GM13976 (cell line): ENCODE results near the gene CCNL2.
A peak's percentile ranks its signal among the peaks of the same experiment; 100 is the strongest.

Source experiments
- DNase-seq: peaks from one replicate; pipeline ENCODE4 v3.0.0; 2012; ENCODE audit warnings: low spot score
- CTCF ChIP-seq: IDR thresholded peaks from 2 replicates; pipeline ENCODE4 v1.5.1; 2012; ENCODE audit warnings: borderline replicate concordance, mild to moderate bottlenecking; ENCODE audit not compliant: insufficient read depth; ENCODE audit errors: extremely low read depth, missing control alignments, control extremely low read depth
- in situ Hi-C: fragments of 300-500 bp; cut with MboI; formaldehyde crosslinking; loops from one replicate; pipeline ENCODE4 v1.12.0; 2022; ENCODE audit warnings: low sequenced_read_pairs, mixed read lengths, inconsistent platforms; ENCODE audit not compliant: unreplicated experiment

CCNL2 gene

GRCh38 chr1:1434824-1435105 is 35.6 kb upstream of the CCNL2 start:
- TF ChIP-seq CTCF, result no peak

GRCh38 chr1:1434131-1434823 is 35.1 kb upstream of the CCNL2 start:
- in situ Hi-C loops, result no loop called here
- TF ChIP-seq CTCF, result no peak
- peak; percentile 40 for DNase-seq

More at GRCh38 chr1:1434824-1435105, 35.6 kb upstream of the CCNL2 start:
- DNase-seq, result peak; percentile 38
- in situ Hi-C loops, result no loop called here

GRCh38 chr1:1433804-1434130 is 34.6 kb upstream of the CCNL2 start:
- in situ Hi-C loops, result no loop called here
- peak; percentile 50 for DNase-seq
- no peak for TF ChIP-seq CTCF

- peak; percentile 42 for DNase-seq
- no peak for TF ChIP-seq CTCF
- in situ Hi-C loops, result no loop called here
Observed at GRCh38 chr1:1432951-1433803, 34.0 kb upstream of the CCNL2 start.

GRCh38 chr1:1432274-1432950 is 33.3 kb upstream of the CCNL2 start:
- peak; percentile 30 for DNase-seq
- in situ Hi-C loops, result no loop called here
- TF ChIP-seq CTCF, result no peak

GRCh38 chr1:1431845-1432273 is 32.7 kb upstream of the CCNL2 start:
- peak; percentile 42 for DNase-seq
- TF ChIP-seq CTCF, result no peak
- in situ Hi-C loops, result no loop called here
